Fibroblast of skin of right quadriceps (primary cell): ENCODE results near the gene MSANTD3.
A peak's percentile ranks its signal among the peaks of the same experiment; 100 is the strongest.

Experiments
- DNase-seq: peaks from one replicate; pipeline ENCODE4 v3.0.0-alpha.2; 2013

MSANTD3 gene

DNA sequence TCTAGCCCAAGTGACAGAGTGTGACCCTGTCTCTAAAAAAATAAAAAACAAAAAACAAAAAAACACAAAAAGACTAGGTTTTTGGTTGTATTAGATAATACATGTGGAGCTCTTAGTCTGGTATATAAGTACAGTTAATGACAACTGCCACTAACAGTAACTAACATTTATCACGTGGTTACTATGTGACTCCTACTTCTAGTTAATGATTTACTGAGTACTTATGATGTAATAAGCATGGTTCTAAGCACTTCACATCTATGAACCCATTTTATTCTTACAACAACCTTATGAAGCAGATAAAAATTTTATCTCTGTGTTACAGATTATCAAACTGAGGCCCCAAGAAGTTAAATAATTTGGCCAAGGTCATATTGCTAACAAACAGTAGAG is 39.9 kb downstream of the MSANTD3 start:
- DNase-seq: no peak

DNA sequence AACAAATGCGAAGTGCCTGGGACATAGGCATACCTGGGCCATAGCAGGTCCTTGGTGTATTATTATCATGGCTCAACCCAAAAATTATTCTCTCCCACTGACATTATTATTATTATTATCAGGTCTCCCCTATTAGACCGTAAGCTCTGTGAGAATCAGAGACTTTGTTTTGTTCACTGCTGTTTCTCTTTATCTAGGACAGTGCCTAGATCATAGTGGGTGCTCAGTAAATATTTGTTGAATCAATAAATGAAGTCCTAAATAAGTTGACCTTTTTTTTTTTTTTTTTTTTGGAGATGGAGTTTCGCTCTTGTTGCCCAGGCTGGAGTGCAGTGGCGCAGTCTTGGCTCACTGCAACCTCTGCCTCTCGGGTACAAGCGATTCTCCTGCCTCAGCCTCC is 41.1 kb downstream of the MSANTD3 start:
- DNase-seq: no peak

DNA sequence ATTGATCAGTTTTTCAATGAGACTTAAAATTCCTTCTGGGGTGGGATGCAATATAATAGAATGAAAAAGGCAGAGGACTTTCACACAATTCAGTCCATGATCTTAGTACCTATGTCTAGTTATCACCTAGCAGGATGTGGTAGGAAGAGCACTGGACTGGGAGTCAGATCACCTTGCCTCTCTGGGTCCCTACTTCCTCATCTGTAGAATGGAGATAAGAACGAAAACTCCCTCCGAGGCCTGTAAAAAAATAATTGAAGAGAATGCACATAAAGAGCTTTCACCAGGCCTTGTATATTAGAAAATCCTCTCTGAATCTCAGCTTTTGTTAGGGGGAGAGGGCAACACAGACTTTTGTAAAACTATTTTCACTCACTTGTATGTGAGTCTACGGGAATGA is 45.3 kb downstream of the MSANTD3 start:
- no peak for DNase-seq

DNA sequence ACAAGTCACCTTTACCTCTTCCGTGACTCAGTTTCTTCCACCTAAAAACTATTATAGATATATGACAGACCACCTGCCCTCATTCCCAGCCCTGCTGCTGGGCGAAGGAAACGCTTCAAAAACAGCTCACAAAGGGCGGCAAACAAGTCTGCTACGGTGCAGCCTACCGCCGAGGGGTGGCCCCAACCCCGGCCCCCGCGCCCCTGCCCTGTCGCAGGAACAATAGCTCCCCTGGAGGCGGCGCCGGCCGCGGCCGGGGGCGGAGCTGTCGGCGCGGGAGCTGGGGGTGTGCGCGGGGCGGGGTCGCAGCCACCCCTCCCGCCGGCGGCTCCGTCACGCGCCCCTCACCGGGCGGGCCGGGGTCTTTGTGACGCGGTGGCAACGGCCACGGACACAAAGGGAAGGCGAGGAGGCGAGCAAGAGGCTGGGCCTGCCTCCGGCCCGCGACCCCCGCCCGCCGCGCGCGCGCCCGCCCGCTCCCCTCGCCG is 45.9 kb downstream of the MSANTD3 start, which contains the start of gene TMEFF1:
Gene TMEFF1 (plus strand): TSS at position 362 of the 488 bp plus-strand sequence. CDS start 396 bp downstream, outside the sequence.
- peak; percentile 46 for DNase-seq

DNA sequence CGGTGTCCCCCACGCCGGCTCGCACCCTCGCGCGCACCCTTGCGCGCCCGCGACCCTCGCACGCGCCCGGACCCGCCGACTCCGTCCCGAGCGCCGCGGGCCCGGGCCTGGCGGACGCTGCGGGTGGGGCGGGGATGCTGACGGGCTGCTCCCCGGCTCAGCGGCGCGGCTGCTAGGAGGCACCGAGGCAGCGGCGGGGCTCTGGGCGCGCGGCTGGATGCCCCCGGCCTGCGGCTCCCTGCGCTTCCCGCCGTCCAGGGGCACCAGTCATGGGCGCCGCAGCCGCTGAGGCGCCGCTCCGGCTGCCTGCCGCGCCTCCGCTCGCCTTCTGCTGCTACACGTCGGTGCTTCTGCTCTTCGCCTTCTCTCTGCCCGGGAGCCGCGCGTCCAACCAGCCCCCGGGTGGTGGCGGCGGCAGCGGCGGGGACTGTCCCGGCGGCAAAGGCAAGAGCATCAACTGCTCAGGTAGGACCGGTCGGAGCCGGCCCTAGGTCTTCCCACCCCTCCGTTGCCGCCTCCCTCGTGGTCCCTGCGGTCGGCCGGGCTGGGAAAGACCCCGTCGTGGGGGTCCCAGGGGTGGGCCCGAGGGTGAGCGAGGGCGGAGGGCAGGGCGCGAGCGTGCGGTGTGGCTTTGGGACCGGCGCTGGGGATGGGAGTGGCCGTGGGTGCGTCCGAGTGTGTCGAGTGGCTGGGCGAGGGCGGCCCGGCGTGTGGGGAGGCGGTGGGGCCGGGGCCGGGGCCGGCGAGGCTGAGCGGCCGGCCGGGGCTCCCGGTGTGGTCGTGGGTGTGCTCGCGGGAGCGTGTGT is 46.5 kb downstream of the MSANTD3 start:
- DNase-seq: peak; percentile 35

DNA sequence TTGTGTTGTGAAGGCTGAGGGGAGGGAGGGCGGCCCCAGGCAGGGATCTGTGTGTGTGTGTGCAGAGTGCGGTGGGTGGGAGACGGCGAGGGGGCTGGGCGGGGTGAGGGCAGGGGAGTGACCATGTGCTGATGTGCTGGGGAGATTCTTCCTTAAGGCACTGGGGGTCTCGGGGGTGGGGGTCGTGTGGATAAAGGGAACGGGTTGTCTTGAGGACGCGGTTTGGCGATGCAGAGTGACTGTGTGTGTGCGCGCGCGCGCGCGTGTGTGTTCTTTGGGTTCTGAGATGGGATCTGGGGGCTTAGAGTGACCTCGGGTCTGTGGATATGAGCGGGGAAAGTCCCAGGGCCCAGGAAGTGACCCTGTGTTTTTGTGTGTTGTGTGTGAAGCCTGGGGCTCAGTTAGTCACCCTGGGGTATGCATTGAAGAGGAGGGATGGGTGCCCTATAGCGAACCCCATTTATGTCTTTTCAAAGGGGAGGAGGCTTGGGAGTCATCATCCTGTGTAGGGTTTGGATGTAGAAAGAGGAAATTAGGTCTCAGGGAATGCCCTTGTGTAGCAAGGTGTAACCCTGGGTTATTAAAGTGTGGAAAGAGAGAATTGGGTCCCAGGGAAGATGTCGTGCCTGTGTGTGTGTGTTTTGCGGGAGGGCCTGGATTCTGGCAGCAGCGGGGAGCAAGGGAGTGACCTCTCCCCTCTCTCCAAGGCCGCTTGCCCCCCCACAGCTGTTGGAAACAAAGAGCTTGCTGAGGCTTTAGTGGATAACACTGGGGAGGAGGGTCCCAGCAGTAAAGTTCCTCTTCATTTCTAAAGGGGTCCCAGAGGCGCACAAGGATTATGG is 47.4 kb downstream of the MSANTD3 start:
- DNase-seq: no peak

DNA sequence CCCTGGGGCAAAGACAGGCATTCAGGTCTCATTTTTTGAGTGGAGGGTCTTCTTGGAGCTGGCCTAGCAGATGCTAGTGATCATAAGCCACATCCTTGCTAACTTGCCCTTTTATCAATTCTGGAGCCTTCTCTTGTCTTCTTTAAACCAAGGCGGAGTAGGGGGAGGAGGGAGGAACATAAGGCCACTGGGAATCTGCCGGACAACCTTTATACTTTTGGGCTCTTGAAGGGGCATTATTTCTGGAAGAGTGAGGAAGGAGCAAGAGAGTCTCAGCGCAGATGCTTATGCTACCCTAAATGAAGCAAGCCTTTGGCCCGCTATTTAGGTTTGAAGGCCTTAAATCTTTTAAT is 48.0 kb downstream of the MSANTD3 start:
- DNase-seq: no peak

DNA sequence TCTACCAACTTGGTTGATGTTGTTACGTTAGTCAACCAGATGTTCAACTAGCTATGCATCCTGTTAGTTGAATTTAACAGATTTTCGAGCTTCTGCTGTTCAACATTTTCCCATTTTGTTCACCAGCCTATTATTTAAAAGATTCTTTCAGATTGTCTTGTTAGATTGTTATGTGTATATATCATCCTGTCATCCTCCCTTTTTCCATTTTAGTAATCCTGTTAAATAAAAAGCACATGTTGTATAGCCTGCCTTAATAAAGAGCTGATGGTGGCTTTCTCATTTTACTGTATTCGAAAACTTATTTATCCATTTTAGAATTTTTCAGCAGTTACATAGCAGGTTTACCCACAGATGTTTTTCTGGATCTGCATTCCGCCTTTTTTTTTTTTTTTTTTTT is 50.3 kb downstream of the MSANTD3 start:
- DNase-seq: peak; percentile 45

DNA sequence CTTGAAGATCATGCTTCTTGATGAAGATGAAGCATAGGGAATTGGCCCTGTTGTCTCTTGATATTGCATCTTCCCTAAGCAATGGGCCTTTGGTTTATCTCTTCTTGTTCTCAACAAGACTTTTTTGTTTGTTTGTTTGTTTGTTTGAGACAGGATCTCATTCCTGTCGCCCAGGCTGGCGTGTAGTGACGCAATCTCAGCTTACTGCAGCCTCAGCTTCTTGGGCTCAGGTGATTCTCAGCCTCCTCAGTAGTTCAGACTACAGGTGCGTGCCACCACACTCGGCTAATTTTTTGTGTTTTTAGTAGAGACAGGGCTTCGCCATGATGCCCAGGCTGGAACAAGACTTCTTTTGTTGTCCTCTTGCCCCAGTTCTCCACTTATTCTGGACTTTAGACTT is 51.2 kb downstream of the MSANTD3 start:
- no peak for DNase-seq

DNA sequence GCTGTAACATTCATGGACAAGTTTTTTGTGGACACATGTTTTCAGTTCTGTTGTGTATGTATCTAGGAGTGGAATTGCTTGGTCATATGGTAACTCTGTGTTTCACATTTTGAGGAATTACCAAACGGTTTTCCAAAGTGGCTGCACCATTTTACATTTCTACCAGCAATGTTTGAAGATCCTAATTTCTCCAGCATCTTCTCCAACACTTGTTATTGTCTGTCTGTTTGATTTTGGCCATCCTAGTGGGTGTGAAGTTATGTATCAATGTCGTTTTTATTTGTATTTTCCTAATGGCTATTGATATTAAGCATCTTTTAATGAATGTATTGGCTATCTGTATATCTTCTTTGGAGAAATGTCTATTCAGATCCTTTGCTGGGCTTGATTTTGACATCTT is 52.9 kb downstream of the MSANTD3 start:
- no peak for DNase-seq

DNA sequence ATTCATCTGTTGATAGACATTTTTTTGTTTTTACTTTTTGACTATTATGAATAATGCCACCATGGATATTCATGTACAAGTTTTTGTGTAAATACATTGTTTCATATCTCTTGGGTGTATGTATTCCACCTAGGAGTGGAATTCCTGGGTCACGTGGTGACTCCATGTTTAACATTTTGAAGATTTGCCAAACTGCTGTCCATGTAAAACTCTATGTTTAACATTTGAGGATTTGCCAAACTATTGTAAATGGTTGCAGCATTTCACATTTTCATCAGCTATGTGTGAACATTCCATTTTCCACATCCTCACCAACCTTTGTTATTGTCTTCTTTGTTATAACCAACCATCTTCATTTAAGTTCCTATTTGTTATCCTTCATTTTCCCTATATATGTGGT is 58.3 kb downstream of the MSANTD3 start:
- no peak for DNase-seq

DNA sequence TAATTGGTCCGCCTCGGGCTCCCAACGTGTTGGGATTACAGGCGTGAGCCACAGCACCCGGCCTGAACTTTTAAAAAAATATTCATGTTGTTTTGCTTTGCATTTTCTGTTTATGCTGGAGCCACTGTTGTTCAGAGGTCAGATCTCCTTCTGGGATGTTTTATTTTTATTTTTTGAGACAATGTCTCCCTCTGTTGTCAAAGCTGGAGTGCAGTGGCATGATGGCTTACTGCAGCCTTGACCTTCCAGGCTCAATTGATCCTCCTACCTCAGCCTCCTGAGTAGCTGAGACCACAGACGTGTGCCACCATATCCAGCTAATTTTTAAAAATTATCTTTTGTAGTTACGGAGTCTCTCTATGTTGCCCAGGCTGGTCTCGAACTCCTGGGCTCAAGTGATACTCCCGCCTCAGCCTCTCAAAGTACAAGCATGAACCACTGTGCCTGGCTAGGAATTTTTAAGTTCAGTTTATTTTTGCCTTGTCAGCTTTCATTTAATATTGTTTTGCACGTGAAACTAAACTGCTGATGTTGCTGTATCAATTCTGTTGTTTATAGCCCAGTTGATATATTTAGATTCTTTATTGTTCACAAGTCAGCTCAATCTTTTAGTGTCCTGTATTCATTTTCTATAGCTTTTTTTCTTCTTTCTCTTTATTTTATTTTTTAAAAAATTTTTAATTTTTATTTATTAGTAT is 59.7 kb downstream of the MSANTD3 start:
- DNase-seq: no peak

DNA sequence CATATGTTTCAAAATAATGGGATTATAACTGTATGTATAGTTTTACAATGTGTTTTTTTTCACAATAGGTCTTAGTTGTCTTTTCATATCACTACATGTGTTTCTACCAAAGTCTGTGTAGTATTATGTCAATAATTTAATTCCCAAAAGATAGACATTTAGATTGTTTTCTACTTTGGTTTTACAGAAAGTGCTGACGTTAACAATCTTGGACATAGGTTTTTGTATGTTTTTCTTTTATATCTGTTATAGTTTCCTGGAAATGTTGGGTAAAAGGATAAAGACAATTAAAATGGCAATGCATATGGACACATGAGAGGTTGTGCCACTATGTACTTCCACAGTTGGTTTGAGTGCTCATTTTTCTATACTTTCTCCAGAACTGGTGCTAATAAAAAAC is 61.2 kb downstream of the MSANTD3 start:
- no peak for DNase-seq

DNA sequence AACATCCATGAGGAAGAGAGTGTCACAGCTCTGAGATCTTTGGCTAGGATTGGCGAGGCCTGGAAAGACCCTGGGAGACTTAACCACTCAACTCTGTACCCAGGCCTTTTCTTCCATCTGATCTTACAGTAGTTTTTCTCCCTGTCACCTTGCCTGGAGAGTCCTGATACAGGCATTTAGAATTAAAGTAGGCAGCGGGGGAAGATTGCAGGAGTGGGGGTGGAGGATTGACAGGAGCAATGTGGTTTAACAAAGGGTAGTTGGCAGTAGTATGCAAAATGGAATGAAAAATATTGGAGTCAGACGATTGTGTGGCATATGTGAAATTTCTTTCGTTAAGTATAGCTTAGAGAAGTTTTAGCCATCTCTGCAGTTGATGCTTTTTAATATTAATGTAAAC is 62.9 kb downstream of the MSANTD3 start:
- no peak for DNase-seq

DNA sequence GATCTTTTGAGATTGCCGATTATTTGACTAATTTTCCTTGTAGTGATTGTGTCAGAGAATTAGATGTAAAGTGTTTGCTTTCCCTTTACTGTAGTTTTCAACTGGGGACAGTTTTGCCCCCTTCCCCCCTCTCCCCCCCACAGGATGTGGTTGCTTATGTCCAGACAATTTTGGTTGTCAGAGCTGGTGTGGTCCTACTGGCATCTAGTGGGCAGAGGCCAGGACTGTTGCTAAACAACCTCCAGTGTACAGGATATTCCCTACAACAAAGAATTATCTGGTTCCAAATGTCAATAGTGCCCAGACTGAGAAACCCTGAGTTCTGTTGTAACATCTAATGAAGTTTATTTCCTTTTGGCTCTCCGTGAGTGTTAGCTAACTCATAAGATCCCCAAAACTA is 66.0 kb downstream of the MSANTD3 start:
- peak; percentile 35 for DNase-seq

DNA sequence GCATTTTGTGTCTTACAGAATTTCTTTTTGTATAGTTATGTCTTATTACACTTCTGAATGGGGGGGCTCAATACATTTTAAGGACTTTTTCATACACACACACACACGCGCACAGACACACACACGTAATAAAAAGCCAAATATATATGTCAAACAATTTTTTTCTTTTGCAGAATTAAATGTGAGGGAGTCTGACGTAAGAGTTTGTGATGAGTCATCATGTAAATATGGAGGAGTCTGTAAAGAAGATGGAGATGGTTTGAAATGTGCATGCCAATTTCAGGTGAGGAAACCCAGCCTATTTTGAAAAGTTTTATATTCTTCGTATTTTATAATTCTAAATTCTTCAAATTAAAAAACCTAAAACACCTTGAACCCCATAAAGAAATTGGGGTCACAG is 71.6 kb downstream of the MSANTD3 start:
- peak; percentile 52 for DNase-seq

DNA sequence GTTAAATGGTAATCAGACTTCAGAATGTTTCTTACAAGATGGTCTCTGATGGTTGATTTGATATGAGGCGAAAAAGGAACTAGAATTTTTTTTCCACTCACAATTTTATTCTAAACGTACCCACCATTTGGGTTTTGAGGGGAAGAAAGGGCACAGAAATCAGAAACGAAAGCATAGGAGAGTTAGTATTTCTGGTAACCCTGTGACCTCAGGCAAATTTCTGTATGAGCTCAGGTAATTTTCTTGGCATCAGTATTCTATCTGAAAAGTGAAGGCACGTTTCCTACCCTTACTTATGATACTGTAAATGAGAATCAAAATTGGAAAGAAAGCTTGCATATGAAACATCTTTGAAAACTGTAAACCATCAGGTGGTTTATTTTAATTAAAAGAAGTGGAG is 72.5 kb downstream of the MSANTD3 start:
- no peak for DNase-seq

DNA sequence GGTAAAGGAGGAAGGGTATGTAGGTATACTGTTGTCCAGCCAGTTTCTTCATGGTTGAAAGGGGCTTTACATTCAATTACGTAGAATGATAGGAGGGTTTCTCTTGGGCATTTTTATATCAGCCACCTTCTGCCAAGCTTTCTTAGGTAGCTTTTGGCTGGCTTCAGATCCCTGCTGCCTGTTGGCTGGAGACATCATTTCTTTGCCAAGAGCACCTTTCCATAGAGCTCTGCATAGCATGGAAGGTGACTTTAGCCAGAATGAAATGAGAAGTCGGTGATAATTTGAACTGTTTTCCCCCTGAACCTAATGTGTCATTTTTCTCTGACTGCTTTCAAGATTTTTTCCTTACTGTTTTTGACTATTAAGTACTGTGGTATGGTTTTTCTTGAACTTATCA is 72.9 kb downstream of the MSANTD3 start:
- no peak for DNase-seq
